Activated CD4-positive, alpha-beta T cell treated with anti-CD3 and anti-CD28 coated beads, Interleukin-2, amount 10 ng/mL, durations not matched to agents 24 days and 14 days (primary cell): ENCODE measurements around the gene CNTNAP2. TPM values are rescaled to one million over a fixed set of nuclear protein-coding genes. Genes with fewer than 3 reads are reported as not detected.
"Not testable (repeated sequence)": the region's sequence is repeated elsewhere in the genome, so short reads cannot be mapped to it uniquely, and the experiment has no call there.

Experiments
- DNase-seq: peaks from one replicate; pipeline ENCODE4 v3.0.0; 2022
- H3K27ac Mint-ChIP-seq: one replicate; pipeline ENCODE4 v1.8.0; 2022; ENCODE audit warnings: mild to moderate bottlenecking, mixed read lengths
- H3K27me3 Mint-ChIP-seq: one replicate; pipeline ENCODE4 v1.8.0; 2022; ENCODE audit warnings: mixed read lengths
- H3K36me3 Mint-ChIP-seq: one replicate; pipeline ENCODE4 v1.8.0; 2022; ENCODE audit warnings: low read depth, mild to moderate bottlenecking, mixed read lengths
- H3K4me1 Mint-ChIP-seq: one replicate; pipeline ENCODE4 v1.8.0; 2021; ENCODE audit warnings: mixed read lengths
- H3K4me3 Mint-ChIP-seq: one replicate; pipeline ENCODE4 v1.8.0; 2022; ENCODE audit warnings: mild to moderate bottlenecking, moderate library complexity, mixed read lengths
- H3K9me3 Mint-ChIP-seq: one replicate; pipeline ENCODE4 v1.8.0; 2021; ENCODE audit warnings: mixed read lengths
- intact Hi-C: fragments of 100-400 bp; cut with micrococcal nuclease; formaldehyde crosslinking; loops from one replicate; pipeline ENCODE4 v1.15.1; 2023
- total RNA-seq: library from RNA; stranded (reverse); gene quantifications from 2 replicates; pipeline ENCODE4 v1.2.3, GENCODE V29; 2022

CNTNAP2 gene
- total RNA-seq, 1 donor from 2014 or later, result not detected

GRCh38 chr7:146876411-146876810 lies 759.8 kb downstream of the CNTNAP2 start:
- Mint-ChIP-seq H3K9me3 (no peaks in the 10 kb centered on the region), H3K4me3 (no peak overlapping the region), H3K36me3 (no peaks in the 10 kb centered on the region), H3K27me3 (no peaks in the 10 kb centered on the region), H3K4me1 (no peaks in the 10 kb centered on the region), H3K27ac (no peak overlapping the region)
- intact Hi-C loops, result no loop called here
- DNase-seq, result no peak

DNA sequence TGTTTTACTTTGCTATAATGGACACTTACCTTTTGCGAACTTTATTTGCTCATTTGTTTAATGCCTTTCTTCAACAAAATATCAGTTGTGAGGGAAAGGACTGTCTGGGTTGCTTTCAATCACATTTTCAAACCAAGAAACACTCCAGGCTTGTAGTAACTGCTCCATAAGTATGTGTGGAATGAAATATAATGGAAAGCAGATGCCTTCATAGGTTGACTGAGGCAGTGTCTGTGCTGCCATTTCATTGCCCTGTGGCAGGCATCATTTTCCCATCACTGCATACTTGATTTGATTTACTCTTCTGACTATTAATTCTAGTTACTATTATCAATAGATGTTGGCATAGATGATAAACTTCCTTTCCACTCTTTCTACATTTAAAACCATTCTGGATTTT lies 762.3 kb downstream of the CNTNAP2 start:
- intact Hi-C loops, result no loop called here
- H3K27ac Mint-ChIP-seq, result no peak overlapping the region
- no peaks in the 10 kb centered on the region for H3K4me1 Mint-ChIP-seq
- H3K4me3 Mint-ChIP-seq, result no peak overlapping the region
- DNase-seq, result no peak
- no peaks in the 10 kb centered on the region for H3K36me3 Mint-ChIP-seq
- H3K27me3 Mint-ChIP-seq, result no peaks in the 10 kb centered on the region
- peaks cover 7% of the 10 kb centered on the region for H3K9me3 Mint-ChIP-seq

DNA sequence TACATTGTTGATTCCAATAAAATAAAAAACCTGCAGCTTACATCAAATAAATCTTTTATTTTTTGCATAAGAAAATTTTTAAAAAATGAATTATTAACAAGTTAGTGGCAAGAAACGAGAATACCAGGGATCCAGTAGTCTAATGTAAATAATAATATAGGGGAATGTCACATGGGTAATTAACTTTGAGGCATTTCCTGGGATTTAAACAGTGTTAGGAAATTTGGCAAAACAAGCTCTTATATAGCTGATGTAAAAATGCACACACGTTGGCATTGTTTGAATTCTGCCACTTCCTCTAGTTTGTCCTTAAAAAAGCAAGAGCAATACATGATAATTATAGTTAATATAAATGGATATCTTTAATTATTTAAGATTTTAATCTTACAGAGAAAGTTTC lies 768.6 kb downstream of the CNTNAP2 start:
- Mint-ChIP-seq H3K27ac (no peak overlapping the region), H3K4me3 (no peak overlapping the region), H3K27me3 (no peaks in the 10 kb centered on the region), H3K9me3 (peaks cover 10% of the 10 kb centered on the region), H3K36me3 (no peaks in the 10 kb centered on the region), H3K4me1 (no peaks in the 10 kb centered on the region)
- DNase-seq, result no peak
- intact Hi-C loops, result no loop called here

- H3K9me3 Mint-ChIP-seq, result peaks cover under 1% of the 10 kb centered on the region
- no peak overlapping the region for H3K4me3 Mint-ChIP-seq
- H3K27me3 Mint-ChIP-seq, result no peaks in the 10 kb centered on the region
- DNase-seq, result no peak
- no peaks in the 10 kb centered on the region for H3K4me1 Mint-ChIP-seq
- H3K36me3 Mint-ChIP-seq, result no peaks in the 10 kb centered on the region
- no peak overlapping the region for H3K27ac Mint-ChIP-seq
- intact Hi-C loops, result no loop called here
Observed at GRCh38 chr7:146889806-146890555, 773.4 kb downstream of the CNTNAP2 start.

GRCh38 chr7:146892151-146892550 lies 775.5 kb downstream of the CNTNAP2 start:
- intact Hi-C loops, result no loop called here
- DNase-seq, result no peak
- peaks cover 7% of the 10 kb centered on the region for H3K9me3 Mint-ChIP-seq
- H3K4me1 Mint-ChIP-seq, result no peaks in the 10 kb centered on the region
- H3K4me3 Mint-ChIP-seq, result no peak overlapping the region
- H3K36me3 Mint-ChIP-seq, result no peaks in the 10 kb centered on the region
- H3K27ac Mint-ChIP-seq, result no peak overlapping the region
- no peaks in the 10 kb centered on the region for H3K27me3 Mint-ChIP-seq

DNA sequence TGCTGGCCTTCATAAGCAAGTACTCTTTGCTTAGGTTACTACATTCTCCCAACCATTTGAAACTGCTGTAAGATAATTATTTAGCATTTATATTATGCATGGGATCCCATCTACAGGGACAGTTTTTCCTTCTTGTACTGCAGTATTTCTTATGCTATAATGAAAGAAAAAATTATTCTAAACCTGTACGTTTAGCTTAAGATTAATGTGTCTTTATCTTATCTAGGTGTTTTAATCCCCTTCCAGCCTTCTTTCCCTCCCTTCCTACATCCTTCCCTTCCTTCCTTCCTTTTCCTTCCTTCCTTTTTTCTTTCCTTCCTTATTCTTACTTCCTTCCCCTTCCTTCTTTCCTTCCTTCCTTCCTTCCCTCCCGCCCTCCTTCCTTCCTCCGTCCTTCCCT lies 778.3 kb downstream of the CNTNAP2 start:
- Mint-ChIP-seq H3K4me1 (no peaks in the 10 kb centered on the region), H3K27ac (no peak overlapping the region)
- intact Hi-C loops, result no loop called here

GRCh38 chr7:146902266-146902665 lies 785.7 kb downstream of the CNTNAP2 start:
- DNase-seq, result no peak
- Mint-ChIP-seq H3K4me3 (no peak overlapping the region), H3K9me3 (peaks cover 12% of the 10 kb centered on the region), H3K27ac (no peak overlapping the region), H3K36me3 (no peaks in the 10 kb centered on the region), H3K4me1 (no peaks in the 10 kb centered on the region), H3K27me3 (no peaks in the 10 kb centered on the region)
- intact Hi-C loops, result no loop called here

More for the DNA sequence above, 778.3 kb downstream of the CNTNAP2 start:
- H3K36me3 Mint-ChIP-seq, result no peaks in the 10 kb centered on the region
- H3K27me3 Mint-ChIP-seq, result no peaks in the 10 kb centered on the region
- no peak overlapping the region for H3K4me3 Mint-ChIP-seq
- DNase-seq, result no peak
- peaks cover 7% of the 10 kb centered on the region for H3K9me3 Mint-ChIP-seq

- Mint-ChIP-seq H3K27me3 (no peaks in the 10 kb centered on the region), H3K4me3 (no peak overlapping the region), H3K27ac (no peak overlapping the region), H3K4me1 (no peaks in the 10 kb centered on the region), H3K9me3 (peaks cover 12% of the 10 kb centered on the region), H3K36me3 (no peaks in the 10 kb centered on the region)
- DNase-seq, result no peak
- intact Hi-C loops, result no loop called here
Observed at GRCh38 chr7:146902728-146903127, 786.1 kb downstream of the CNTNAP2 start.

- H3K27me3 Mint-ChIP-seq, H3K27ac Mint-ChIP-seq, H3K36me3 Mint-ChIP-seq, DNase-seq, H3K4me3 Mint-ChIP-seq, intact Hi-C loops, H3K4me1 Mint-ChIP-seq, H3K9me3 Mint-ChIP-seq: not testable (repeated sequence)
Observed at GRCh38 chr7:146905746-146906145, 789.1 kb downstream of the CNTNAP2 start.

DNA sequence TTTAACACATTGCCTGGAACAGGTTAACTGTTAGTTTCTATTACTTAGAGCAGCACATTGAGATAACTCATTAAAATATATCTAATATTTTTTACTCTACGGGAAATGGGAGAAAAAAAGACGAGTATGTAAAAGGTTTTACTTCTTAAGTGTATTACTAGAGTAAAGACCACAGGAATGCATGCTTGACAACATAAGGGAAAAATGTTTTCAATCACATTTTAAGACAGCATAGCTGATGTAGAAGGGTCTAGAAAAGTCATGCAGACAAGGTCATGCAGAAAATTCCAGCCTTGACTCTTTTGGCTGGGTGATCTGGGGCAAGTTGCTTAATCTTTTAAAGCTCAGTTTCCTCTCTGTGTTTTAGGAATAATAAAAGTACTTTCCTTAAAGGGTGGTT lies 806.2 kb downstream of the CNTNAP2 start:
- no peaks in the 10 kb centered on the region for H3K9me3 Mint-ChIP-seq
- no peak overlapping the region for H3K4me3 Mint-ChIP-seq

GRCh38 chr7:146926841-146927240 lies 810.2 kb downstream of the CNTNAP2 start:
- Mint-ChIP-seq H3K27me3 (no peaks in the 10 kb centered on the region), H3K9me3 (no peaks in the 10 kb centered on the region), H3K4me1 (no peaks in the 10 kb centered on the region), H3K27ac (no peak overlapping the region), H3K4me3 (no peak overlapping the region), H3K36me3 (no peaks in the 10 kb centered on the region)
- DNase-seq, result no peak
- intact Hi-C loops, result no loop called here

More for the DNA sequence above, 806.2 kb downstream of the CNTNAP2 start:
- Mint-ChIP-seq H3K27me3 (no peaks in the 10 kb centered on the region), H3K27ac (no peak overlapping the region), H3K36me3 (no peaks in the 10 kb centered on the region), H3K4me1 (no peaks in the 10 kb centered on the region)
- intact Hi-C loops, result no loop called here
- no peak for DNase-seq

GRCh38 chr7:146937836-146938235 lies 821.2 kb downstream of the CNTNAP2 start:
- Mint-ChIP-seq H3K36me3 (no peaks in the 10 kb centered on the region), H3K27me3 (no peaks in the 10 kb centered on the region), H3K9me3 (peaks cover 8% of the 10 kb centered on the region), H3K4me3 (no peak overlapping the region), H3K4me1 (no peaks in the 10 kb centered on the region), H3K27ac (no peak overlapping the region)
- DNase-seq, result no peak
- intact Hi-C loops, result no loop called here

- Mint-ChIP-seq H3K27ac (no peak overlapping the region), H3K4me1 (no peaks in the 10 kb centered on the region), H3K36me3 (no peaks in the 10 kb centered on the region), H3K27me3 (no peaks in the 10 kb centered on the region), H3K4me3 (no peak overlapping the region), H3K9me3 (peaks cover 7% of the 10 kb centered on the region)
- intact Hi-C loops, result no loop called here
- DNase-seq, result no peak
Observed at GRCh38 chr7:146943483-146943882, 826.9 kb downstream of the CNTNAP2 start.

GRCh38 chr7:146948703-146949102 lies 832.1 kb downstream of the CNTNAP2 start:
- DNase-seq, result no peak
- no peaks in the 10 kb centered on the region for H3K27me3 Mint-ChIP-seq
- H3K4me3 Mint-ChIP-seq, result no peak overlapping the region
- no peaks in the 10 kb centered on the region for H3K4me1 Mint-ChIP-seq
- H3K27ac Mint-ChIP-seq, result no peak overlapping the region
- no peaks in the 10 kb centered on the region for H3K36me3 Mint-ChIP-seq
- intact Hi-C loops, result no loop called here
- H3K9me3 Mint-ChIP-seq, result peaks cover 7% of the 10 kb centered on the region

- DNase-seq, result no peak
- no peak overlapping the region for H3K4me3 Mint-ChIP-seq
- H3K36me3 Mint-ChIP-seq, result no peaks in the 10 kb centered on the region
- H3K27me3 Mint-ChIP-seq, result no peaks in the 10 kb centered on the region
- peaks cover 4% of the 10 kb centered on the region for H3K9me3 Mint-ChIP-seq
- no peak overlapping the region for H3K27ac Mint-ChIP-seq
- H3K4me1 Mint-ChIP-seq, result no peaks in the 10 kb centered on the region
- intact Hi-C loops, result no loop called here
Observed at GRCh38 chr7:146956321-146956720, 839.7 kb downstream of the CNTNAP2 start.
